ENCODE data around the gene RAI1. TPM values are rescaled to one million over a fixed set of nuclear protein-coding genes. Genes with fewer than 3 reads are reported as not detected.

RAI1 gene
- total and polyA plus RNA-seq, 10 donors = 5.4 to 61.9 (median 35.2) TPM

GRCh38 chr17:17698371-17698770 is 17.1 kb downstream of the RAI1 start:
- Histone ChIP-seq H3K27ac (peak overlapping the region in 7 of 8 donors; percentile 0 to 97 (median 34)), H3K4me3 (no peak overlapping the region), H3K9me3 (no peaks in the 10 kb centered on the region), H3K36me3 (no peaks in the 10 kb centered on the region), H3K4me1 (peaks cover 22 to 97% (median 83%) of the 10 kb centered on the region in 6 donors), H3K27me3 (replicated peaks in 1 of 7) (peaks cover 0 to 13% (median 0%) of the 10 kb centered on the region in 7 donors)
- DNase-seq = no peak
- TF ChIP-seq CTCF (IDR thresholded peaks at IDR 0.05 in 8 of 11, conservative IDR thresholded peaks at IDR 0.05 in 3 of 11) = no peak
- no peak for TF ChIP-seq POLR2AphosphoS5 (IDR thresholded peaks at IDR 0.05)
- TF ChIP-seq POLR2A (IDR thresholded peaks at IDR 0.05) = no peak
- WGBS, 5 donors = 44 to 56% (median 52%) methylated on average over 5 of the region's 5 CpGs
- intact Hi-C loops (cut with DNase I; ENCODE audit: low total_unique reads) = no loop called here

- Histone ChIP-seq H3K9me3 (no peaks in the 10 kb centered on the region), H3K36me3 (no peaks in the 10 kb centered on the region), H3K27ac (peak overlapping the region in 6 of 8 donors; percentile 32 to 97 (median 64)), H3K4me3 (no peak overlapping the region), H3K4me1 (peaks cover 18 to 97% (median 83%) of the 10 kb centered on the region in 6 donors), H3K27me3 (replicated peaks in 1 of 7) (peaks cover 0 to 13% (median 0%) of the 10 kb centered on the region in 7 donors)
- intact Hi-C loops (cut with DNase I; ENCODE audit: low total_unique reads) = no loop called here
- no peak for DNase-seq
- WGBS, 5 donors = 47 to 77% (median 71%) methylated on average over 8 of the region's 8 CpGs
- TF ChIP-seq POLR2AphosphoS5 (IDR thresholded peaks at IDR 0.05) = no peak
- TF ChIP-seq POLR2A (IDR thresholded peaks at IDR 0.05) = no peak
- no peak for TF ChIP-seq CTCF (IDR thresholded peaks at IDR 0.05 in 8 of 11, conservative IDR thresholded peaks at IDR 0.05 in 3 of 11)
Measured at GRCh38 chr17:17698869-17699351, 17.7 kb downstream of the RAI1 start.

DNA sequence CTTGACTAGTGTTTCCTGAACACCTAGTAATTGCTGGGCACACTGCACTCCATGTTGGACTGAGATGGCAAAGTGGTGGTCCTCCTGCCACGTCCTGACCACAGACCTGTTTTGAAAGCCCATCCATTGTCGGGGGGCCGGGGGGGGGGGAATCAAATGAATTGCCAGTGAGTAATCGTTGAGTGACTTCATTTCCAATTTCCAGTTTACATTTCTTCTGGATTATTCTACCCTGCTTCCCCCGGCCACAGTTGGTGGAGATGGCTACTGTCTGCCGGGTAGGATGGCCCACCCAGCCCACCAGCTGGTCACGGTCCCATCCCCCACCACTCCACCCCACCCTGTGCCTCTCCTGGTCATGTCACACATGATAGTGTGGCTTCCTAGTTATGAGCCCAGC is 18.2 kb downstream of the RAI1 start:
- WGBS, 5 donors = 83 to 90% (median 85%) methylated on average over 7 of the region's 7 CpGs
- Histone ChIP-seq H3K27me3 (replicated peaks in 1 of 7) (peaks cover 0 to 13% (median 0%) of the 10 kb centered on the region in 7 donors), H3K36me3 (no peaks in the 10 kb centered on the region), H3K9me3 (no peaks in the 10 kb centered on the region), H3K27ac (peak overlapping the region in 6 of 8 donors; percentile 32 to 97 (median 64)), H3K4me3 (no peak overlapping the region), H3K4me1 (peaks cover 15 to 97% (median 81%) of the 10 kb centered on the region in 6 donors)
- intact Hi-C loops (cut with DNase I; ENCODE audit: low total_unique reads) = no loop called here
- TF ChIP-seq POLR2AphosphoS5 (IDR thresholded peaks at IDR 0.05) (no peak), POLR2A (IDR thresholded peaks at IDR 0.05) (no peak), CTCF (IDR thresholded peaks at IDR 0.05 in 8 of 11, conservative IDR thresholded peaks at IDR 0.05 in 3 of 11) (no peak)
- DNase-seq = no peak

- 52 to 76% (median 66%) methylated on average over 52 to 86 of the region's 86 CpGs for WGBS, 5 donors
- H3K4me3 ChIP-seq = peak overlapping the region in 6 of 8 donors; percentile 9 to 50 (median 24)
- peak overlapping the region in 5 of 8 donors; percentile 8 to 97 (median 95) for H3K27ac ChIP-seq
- no peaks in the 10 kb centered on the region for H3K9me3 ChIP-seq
- no peak for DNase-seq
- H3K36me3 ChIP-seq = peaks cover 0 to 6% (median 0%) of the 10 kb centered on the region in 6 donors
- no peak for TF ChIP-seq CTCF (IDR thresholded peaks at IDR 0.05 in 8 of 11, conservative IDR thresholded peaks at IDR 0.05 in 3 of 11)
- no peak for TF ChIP-seq POLR2AphosphoS5 (IDR thresholded peaks at IDR 0.05)
- TF ChIP-seq POLR2A (IDR thresholded peaks at IDR 0.05) = no peak
- H3K4me1 ChIP-seq = peaks cover 12 to 100% (median 79%) of the 10 kb centered on the region in 6 donors
- H3K27me3 ChIP-seq (replicated peaks in 1 of 7) = peaks cover 0 to 13% (median 0%) of the 10 kb centered on the region in 7 donors
- intact Hi-C loops (cut with DNase I; ENCODE audit: low total_unique reads) = no loop called here
Measured at GRCh38 chr17:17700251-17700969, 19.2 kb downstream of the RAI1 start.

Measured in spleen (tissue), 11 donors.